HG03159 (cell line): ENCODE data around the gene ESPN.

Experiments used
- ATAC-seq: cut with Tn5 transposase; IDR thresholded peaks from one replicate; pipeline ENCODE4 v1.9.1; 2021; ENCODE audit warnings: mild to moderate bottlenecking, moderate library complexity; ENCODE audit not compliant: unreplicated experiment

The ESPN gene

DNA sequence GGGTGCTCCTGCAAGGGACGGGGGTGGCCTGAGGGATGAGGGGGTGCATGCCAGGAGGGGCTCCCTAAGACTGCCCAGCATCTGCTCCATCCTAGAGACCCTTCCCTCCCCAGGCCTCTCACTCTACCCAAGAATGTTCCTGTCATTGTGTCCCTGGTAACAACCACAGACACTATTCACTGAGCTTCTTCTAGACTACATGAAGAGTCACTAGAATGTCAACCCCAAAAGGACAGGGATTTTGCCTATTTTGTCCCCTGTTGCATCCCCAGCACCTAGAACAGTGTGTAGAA is 38.5 kb downstream of the ESPN start:
- no peak for ATAC-seq

DNA sequence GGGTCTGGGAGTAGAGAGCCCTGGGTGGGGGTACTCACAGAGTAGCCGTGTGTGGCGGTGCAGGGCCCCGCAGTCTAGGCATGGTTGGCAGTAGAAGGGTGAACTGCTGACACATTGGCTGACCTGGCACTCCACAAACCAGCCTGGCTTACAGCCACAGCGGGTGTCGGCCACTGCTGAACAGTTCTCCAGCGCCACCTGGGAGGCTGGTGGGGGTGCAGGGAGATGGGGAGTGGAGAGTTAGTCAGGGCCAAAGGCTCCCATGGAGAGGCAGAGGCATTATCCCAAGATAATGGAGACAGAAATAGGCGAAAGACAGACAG is 39.9 kb downstream of the ESPN start:
- ATAC-seq, result no peak

GRCh38 chr1:6464915-6465314 is 40.3 kb downstream of the ESPN start:
- ATAC-seq, result no peak

DNA sequence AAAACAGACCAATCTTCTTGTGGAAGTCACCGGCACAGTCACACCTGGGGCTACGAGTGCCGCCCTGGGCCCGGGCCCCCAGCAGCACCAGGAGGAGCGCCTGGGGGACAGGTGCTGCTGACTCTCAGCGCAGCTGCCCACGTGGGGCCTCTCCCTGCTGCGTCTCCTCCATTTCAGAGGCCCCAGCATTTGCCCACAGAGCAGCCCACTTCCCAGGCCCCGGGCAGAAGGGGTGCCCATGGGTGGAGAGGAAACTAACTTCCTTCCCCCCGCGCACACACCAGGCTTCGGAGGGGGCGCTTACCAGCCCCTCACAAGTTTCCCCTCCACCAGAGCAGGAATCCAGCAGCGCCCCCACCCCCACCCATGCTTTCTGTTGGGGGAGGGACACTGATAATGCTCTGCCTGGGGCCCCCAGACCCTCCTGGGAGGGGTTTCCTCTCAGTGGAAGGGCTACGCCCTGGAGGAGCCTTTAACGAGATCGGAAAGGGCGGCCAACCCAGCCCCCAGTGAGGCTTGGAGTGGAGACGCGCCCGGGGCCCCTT is 41.0 kb downstream of the ESPN start:
- ATAC-seq, result no peak

GRCh38 chr1:6466023-6466422 is 41.4 kb downstream of the ESPN start, which contains the start of gene TNFRSF25:
Gene TNFRSF25, minus strand, starts transcription at chr1:6466173. Its CDS starts 66 bp downstream, at chr1:6466107.
- no peak for ATAC-seq

- ATAC-seq, result no peak
Measured at GRCh38 chr1:6466751-6467150, 42.2 kb downstream of the ESPN start.

DNA sequence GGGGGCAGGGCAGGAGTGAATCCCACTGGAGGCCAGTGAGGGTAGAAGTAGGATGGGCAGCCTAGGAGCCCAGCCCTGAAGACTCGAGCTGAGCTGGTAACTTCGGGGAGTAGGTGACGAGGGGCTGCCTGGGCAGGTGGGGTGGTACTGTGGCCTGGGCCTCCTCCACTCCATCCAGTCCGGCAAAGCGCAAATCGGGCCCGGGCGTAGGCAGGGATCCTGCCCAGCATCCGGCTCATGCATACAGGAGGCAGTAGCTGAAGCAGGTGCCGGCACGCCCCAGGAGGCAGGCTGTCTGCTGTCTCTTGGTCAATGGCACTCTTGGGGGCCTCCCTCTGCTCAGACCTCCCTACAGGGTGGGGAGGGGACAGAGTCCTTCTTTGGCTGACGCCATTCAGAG is 42.6 kb downstream of the ESPN start:
- ATAC-seq, result no peak

DNA sequence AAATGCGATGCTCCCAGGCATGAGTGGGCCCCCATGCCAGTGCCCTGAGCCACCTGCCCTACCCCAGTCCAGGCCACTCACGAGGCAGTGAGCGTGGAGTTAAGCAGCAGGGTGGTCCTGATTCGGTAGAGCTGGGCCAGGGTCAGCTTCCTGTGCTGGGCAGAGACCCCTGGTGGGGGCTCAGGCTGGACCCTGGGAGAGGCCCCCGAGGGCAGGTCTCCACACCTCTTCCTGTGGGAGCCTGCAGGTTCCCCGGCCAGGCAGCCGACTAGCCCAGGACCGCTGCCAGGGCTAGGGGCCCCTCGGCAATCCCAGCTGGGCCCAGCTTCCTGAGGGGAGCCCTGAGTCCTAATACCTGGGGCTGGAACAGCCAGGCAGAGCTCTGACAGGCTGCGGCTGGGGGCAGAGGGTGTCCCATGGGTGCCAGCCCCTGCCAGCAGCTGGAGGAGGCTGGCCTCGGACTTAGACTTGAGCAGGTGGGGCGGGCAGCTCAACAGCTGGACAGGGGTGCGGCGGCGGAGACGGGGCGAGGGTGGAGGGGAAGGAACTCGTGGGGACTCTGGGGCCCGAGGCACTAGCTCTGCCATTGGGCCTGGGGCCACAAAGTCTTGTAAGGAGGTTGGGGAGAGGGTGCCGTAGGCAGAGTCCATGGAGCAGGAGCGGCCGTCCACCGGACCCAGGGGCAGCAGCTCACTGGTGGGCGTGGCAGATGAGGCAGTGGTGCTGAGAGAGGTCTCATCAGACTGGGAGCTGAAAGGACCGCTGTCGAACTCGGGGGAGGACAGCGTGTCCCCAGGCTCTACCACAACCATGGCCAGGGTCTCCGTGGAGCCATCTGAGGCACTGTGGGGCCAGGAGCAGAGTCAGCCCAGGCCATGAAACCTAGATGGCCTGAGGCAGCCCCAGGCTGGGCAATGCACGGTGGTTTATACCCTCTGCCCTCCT is 43.4 kb downstream of the ESPN start:
- no peak for ATAC-seq

- no peak for ATAC-seq
Measured at GRCh38 chr1:6468729-6469461, 44.3 kb downstream of the ESPN start.

DNA sequence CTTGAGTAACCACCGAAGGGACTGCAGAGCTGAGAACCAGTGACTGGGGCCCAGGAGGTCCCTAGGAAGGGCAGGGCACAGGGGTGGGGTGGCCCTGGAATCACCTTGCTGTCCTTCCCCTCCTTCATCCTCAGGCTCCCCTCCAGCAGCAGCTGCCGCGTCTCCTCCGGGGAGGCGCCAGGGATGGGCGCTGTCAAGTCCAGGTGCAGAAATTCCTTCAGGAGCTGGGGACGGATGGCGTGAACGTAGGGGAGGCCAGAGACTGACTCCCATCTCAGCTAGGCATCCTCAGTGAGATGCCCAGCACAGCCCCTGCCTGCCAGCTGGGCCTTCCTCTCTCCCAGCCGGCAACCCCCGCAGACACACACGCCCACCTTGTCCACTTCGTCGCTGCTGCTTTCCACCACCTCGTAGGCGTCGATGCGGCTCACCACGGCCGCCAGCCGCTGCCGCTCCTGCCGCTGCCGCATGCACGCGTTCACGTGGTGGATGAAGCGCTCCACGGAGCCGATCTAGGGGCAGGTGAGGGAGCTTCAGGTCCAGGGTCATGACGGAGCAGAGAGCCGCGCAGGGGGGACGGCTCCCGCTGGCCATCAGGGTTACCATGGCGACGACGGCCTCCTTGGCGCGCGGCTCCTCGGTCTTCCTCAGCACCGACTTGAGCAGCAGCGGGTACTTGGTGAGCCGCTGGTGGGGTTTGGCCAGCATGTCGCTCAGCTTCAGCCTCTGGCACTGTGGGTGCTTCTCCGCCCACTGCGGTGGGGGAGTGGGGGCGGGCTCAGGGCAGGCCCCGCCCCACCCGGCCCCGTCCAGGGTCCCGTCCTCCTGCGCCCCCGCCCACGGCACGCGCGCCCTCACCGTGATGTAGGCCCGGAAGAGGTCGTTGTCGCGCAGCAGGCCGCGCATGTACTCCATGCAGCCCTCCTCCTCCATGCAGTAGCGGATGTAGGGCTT is 45.8 kb downstream of the ESPN start:
- no peak for ATAC-seq

- no peak for ATAC-seq
Measured at GRCh38 chr1:6471086-6471969, 46.8 kb downstream of the ESPN start.

- no peak for ATAC-seq
Measured at GRCh38 chr1:6471970-6472368, 47.4 kb downstream of the ESPN start.

DNA sequence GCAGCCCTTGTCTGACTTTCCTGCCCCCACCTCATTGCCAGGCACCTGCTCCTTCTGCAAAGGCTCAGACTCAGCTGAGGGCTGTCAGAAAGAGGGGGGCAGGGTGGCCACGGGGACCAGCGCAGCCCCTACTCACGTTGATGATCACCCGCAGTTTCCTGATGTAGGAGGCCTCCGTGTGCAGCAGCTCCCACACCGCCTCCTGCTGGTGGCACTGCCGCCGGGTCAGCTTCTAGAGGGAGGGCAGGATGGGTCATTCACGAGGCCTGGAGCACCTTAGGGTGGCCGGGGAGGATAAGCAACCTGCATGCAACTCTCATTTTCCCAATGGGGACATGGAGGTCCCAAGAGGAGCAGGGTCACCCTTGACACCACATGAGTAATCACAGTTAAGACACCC is 47.8 kb downstream of the ESPN start:
- ATAC-seq, result no peak

- no peak for ATAC-seq
Measured at GRCh38 chr1:6473156-6473555, 48.6 kb downstream of the ESPN start.

DNA sequence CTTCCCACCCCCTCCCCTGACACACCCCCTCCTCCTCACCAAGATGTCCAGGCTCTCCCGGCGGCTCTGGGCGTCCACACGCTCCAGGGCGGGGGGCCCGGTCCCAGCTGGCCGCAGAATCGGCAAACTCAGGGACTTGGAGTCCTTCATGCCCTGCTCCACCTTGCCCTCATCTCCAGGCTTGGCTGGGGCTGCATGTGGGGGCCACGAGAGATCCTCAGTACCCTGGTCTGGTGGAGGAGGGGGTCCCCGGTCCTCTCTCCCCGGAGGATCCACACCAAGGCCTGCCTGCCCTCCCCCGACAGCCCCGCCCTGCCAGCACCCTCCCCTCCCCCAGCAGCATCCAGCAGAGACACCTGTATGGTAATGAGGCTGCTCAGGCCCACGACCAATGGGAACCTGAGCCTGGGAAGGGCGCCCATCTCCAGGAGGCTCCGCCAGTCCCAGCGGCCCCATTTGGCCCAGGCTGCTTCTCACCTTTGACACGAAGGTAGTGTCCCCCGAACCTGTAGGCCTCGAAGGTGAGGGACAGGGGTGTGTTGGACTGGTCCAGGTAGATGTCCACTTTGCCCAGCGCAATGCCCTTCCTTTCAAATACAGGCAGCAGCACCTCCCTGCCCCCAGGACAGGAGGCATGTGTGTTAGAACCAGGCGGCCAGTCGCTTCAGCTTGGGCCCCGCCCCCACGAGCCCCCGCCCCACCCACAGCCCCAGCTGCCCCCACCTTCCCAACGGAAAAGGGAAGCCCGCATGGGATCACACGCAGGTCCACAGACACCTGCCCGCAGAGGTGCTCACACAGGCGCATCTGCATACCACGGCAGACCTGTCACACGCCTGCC is 49.6 kb downstream of the ESPN start:
- ATAC-seq, result no peak

GRCh38 chr1:6474815-6475282 is 50.3 kb downstream of the ESPN start:
- ATAC-seq, result no peak

GRCh38 chr1:6475381-6476133 is 51.0 kb downstream of the ESPN start:
- ATAC-seq, result peak; percentile 68

- no peak for ATAC-seq
Measured at GRCh38 chr1:6476483-6476882, 51.9 kb downstream of the ESPN start.
